Neural progenitor cell (in vitro differentiated cells): ENCODE results near the gene ASB8. TPM values are rescaled to one million over a fixed set of nuclear protein-coding genes. Genes with fewer than 3 reads are reported as not detected.
A peak's percentile ranks its signal among the peaks of the same experiment; 100 is the strongest.

Experiments
- DNase-seq: peaks from one replicate; pipeline ENCODE4 v3.0.0-alpha.2; 2016; ENCODE audit warnings: low spot score
- H2AFZ ChIP-seq: fragments of 200-600 bp; sonication (generic); replicated peaks from 2 replicates; pipeline ENCODE4 v1.6.1; 2016; ENCODE audit warnings: antibody characterized with exemption
- H3F3A ChIP-seq: fragments of 200-600 bp; sonication (generic); 2 replicates; pipeline ENCODE4 v1.6.1; 2016; ENCODE audit warnings: antibody characterized with exemption, low read depth
- H3K27ac ChIP-seq: fragments of 200-600 bp; sonication (generic); 2 replicates; pipeline ENCODE4 v1.5.1; 2016; ENCODE audit warnings: mild to moderate bottlenecking
- H3K27me3 ChIP-seq: fragments of 200-600 bp; sonication (generic); 2 replicates; pipeline ENCODE4 v1.6.1; 2016; ENCODE audit warnings: mild to moderate bottlenecking, moderate library complexity
- H3K36me3 ChIP-seq: fragments of 200-600 bp; sonication (generic); 2 replicates; pipeline ENCODE4 v1.5.1; 2016
- H3K4me1 ChIP-seq: fragments of 200-600 bp; sonication (generic); 2 replicates; pipeline ENCODE4 v1.6.1; 2016; ENCODE audit warnings: mixed run types
- H3K4me2 ChIP-seq: fragments of 200-600 bp; sonication (generic); 2 replicates; pipeline ENCODE4 v1.6.1; 2016
- H3K4me3 ChIP-seq: fragments of 200-600 bp; sonication (generic); 2 replicates; pipeline ENCODE4 v1.5.1; 2016
- H3K79me2 ChIP-seq: fragments of 200-600 bp; sonication (generic); 2 replicates; pipeline ENCODE4 v1.6.1; 2016; ENCODE audit warnings: low read depth
- H3K9ac ChIP-seq: fragments of 200-600 bp; sonication (generic); 2 replicates; pipeline ENCODE4 v1.6.1; 2016
- H3K9me3 ChIP-seq: fragments of 200-600 bp; sonication (generic); 2 replicates; pipeline ENCODE4 v1.5.1; 2016; ENCODE audit warnings: low read depth
- H4K20me1 ChIP-seq: fragments of 200-600 bp; sonication (generic); 2 replicates; pipeline ENCODE4 v1.6.1; 2016; ENCODE audit warnings: low read depth
- H3K27ac Mint-ChIP-seq: 3 replicates; pipeline ENCODE4 v1.8.0; 2021; ENCODE audit warnings: mixed read lengths
- H3K27me3 Mint-ChIP-seq: 2 replicates; pipeline ENCODE4 v1.8.0; 2022; ENCODE audit warnings: low read depth, mild to moderate bottlenecking, inconsistent platforms, moderate library complexity, mixed read lengths; ENCODE audit not compliant: insufficient read depth
- H3K36me3 Mint-ChIP-seq: 3 replicates; pipeline ENCODE4 v1.8.0; 2021; ENCODE audit warnings: mixed read lengths
- H3K4me1 Mint-ChIP-seq: 3 replicates; pipeline ENCODE4 v1.8.0; 2021; ENCODE audit warnings: mixed read lengths
- H3K4me3 Mint-ChIP-seq: 3 replicates; pipeline ENCODE4 v1.8.0; 2021; ENCODE audit warnings: mild to moderate bottlenecking, moderate library complexity, mixed read lengths
- H3K9me3 Mint-ChIP-seq: 3 replicates; pipeline ENCODE4 v1.8.0; 2020; ENCODE audit warnings: mixed read lengths
- EZH2 ChIP-seq: fragments of 200-600 bp; sonication (generic); IDR thresholded peaks from 2 replicates; pipeline ENCODE4 v1.6.1; 2017; ENCODE audit warnings: antibody characterized with exemption, mild to moderate bottlenecking, moderate library complexity
- EZH2phosphoT487 ChIP-seq: fragments of 200-600 bp; sonication (generic); IDR thresholded peaks from 2 replicates; pipeline ENCODE4 v1.6.1; 2017; ENCODE audit warnings: antibody characterized with exemption
- total RNA-seq: library from RNA; depleted of rRNA; stranded (reverse); fragments of >200 nt; gene quantifications from 2 replicates; pipeline ENCODE4 v1.2.3, GENCODE V29; 2015; ENCODE audit warnings: low replicate concordance
- TF ChIP-seq, protein P1 (sequence below): fragments of 200-600 bp; sonication (generic); IDR thresholded peaks from 2 replicates; pipeline ENCODE4 v1.5.1; 2017; ENCODE audit warnings: antibody characterized with exemption, mild to moderate bottlenecking

ASB8 gene
- total RNA-seq, 1 donor from 2014 or later, result 4.2 TPM

DNA sequence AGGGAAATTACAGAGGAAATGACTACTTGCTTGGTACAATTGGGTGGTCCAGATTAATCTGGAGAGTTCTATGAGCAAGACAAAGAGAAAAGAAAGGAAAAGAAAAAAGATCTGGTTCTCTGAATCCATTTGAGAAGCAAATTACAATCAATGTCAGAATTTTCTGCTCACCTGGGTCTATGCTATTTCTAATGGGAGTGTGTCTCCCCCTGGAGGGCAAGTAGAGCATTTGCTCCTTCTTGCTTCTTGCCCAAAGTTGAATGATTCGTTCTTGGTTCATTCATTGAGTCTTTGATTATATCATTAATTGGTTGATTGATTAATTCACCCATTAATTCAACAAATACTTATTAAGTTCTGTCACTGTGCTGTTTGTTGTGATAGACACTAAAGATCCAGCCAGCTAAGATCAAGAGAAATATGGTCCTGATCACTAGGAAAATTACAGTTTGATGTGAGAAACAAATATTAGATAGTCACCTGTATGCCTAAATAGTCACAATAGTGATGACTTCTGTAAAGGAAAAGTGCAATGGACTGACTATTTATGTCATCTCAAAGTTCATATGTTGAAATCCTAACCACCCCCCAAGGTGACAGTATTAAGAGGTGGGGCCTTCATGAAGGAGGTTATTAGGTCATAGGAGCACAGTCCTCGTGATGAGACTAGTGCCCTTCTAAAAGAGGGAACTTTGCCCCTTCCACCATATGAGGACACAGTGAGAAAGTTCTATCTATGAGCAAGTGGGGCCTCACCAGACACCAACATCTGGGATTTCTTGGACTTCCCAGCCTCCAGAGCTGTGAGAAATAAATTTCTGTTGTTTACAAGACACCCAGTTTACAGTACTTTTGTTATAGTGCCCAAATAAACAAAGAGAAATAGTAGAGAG, 8.0 kb upstream of the ASB8 start:
- Mint-ChIP-seq H3K4me3 (no peak overlapping the region), H3K27ac (no peak overlapping the region), H3K4me1 (no peaks in the 10 kb centered on the region), H3K27me3 (peaks cover 7% of the 10 kb centered on the region), H3K9me3 (no peaks in the 10 kb centered on the region), H3K36me3 (no peaks in the 10 kb centered on the region)
- no peak for TF ChIP-seq EZH2phosphoT487
- TF ChIP-seq EZH2, result no peak
- TF ChIP-seq, protein P1, sequence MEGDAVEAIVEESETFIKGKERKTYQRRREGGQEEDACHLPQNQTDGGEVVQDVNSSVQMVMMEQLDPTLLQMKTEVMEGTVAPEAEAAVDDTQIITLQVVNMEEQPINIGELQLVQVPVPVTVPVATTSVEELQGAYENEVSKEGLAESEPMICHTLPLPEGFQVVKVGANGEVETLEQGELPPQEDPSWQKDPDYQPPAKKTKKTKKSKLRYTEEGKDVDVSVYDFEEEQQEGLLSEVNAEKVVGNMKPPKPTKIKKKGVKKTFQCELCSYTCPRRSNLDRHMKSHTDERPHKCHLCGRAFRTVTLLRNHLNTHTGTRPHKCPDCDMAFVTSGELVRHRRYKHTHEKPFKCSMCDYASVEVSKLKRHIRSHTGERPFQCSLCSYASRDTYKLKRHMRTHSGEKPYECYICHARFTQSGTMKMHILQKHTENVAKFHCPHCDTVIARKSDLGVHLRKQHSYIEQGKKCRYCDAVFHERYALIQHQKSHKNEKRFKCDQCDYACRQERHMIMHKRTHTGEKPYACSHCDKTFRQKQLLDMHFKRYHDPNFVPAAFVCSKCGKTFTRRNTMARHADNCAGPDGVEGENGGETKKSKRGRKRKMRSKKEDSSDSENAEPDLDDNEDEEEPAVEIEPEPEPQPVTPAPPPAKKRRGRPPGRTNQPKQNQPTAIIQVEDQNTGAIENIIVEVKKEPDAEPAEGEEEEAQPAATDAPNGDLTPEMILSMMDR, result peak; percentile 99
- H3K27me3 ChIP-seq, result no peaks in the 10 kb centered on the region
- no peak overlapping the region for H2AFZ ChIP-seq
- no peaks in the 10 kb centered on the region for H3F3A ChIP-seq
- H3K9me3 ChIP-seq, result no peaks in the 10 kb centered on the region
- H3K27ac ChIP-seq, result no peak overlapping the region
- H3K36me3 ChIP-seq, result no peaks in the 10 kb centered on the region
- no peaks in the 10 kb centered on the region for H4K20me1 ChIP-seq
- no peak overlapping the region for H3K9ac ChIP-seq
- H3K4me2 ChIP-seq, result no peak overlapping the region
- H3K4me1 ChIP-seq, result no peaks in the 10 kb centered on the region
- no peak overlapping the region for H3K4me3 ChIP-seq
- H3K79me2 ChIP-seq, result no peaks in the 10 kb centered on the region
- DNase-seq, result peak; percentile 75

DNA sequence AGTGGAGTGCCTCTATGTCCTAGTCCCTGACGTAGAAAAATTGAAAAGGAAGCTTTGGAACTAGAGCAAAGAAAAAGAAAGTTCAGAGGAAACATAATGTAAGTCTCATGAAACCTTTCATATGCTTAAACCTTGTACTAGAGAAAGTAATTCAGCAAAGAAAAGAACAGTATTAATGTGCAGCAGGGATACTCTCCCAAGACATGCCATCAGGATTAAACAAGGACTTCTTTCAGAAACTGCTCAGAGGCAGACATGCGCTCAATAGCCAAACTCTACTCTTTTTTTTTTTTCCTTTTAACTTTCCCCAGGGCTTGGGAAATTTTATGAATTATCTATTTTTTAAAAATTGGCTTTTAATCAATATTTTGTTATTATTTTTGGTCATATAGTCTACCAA, 7.1 kb upstream of the ASB8 start:
- no peak overlapping the region for H3K4me2 ChIP-seq
- TF ChIP-seq EZH2 (no peak), EZH2phosphoT487 (no peak)
- TF ChIP-seq, protein P1, result no peak
- no peaks in the 10 kb centered on the region for H3K27me3 ChIP-seq
- no peak for DNase-seq
- no peak overlapping the region for H2AFZ ChIP-seq
- no peaks in the 10 kb centered on the region for H3K4me1 ChIP-seq
- H3K27ac ChIP-seq, result no peak overlapping the region
- no peaks in the 10 kb centered on the region for H3K36me3 ChIP-seq
- no peaks in the 10 kb centered on the region for H3F3A ChIP-seq
- H3K79me2 ChIP-seq, result no peaks in the 10 kb centered on the region
- no peaks in the 10 kb centered on the region for H4K20me1 ChIP-seq
- H3K9me3 ChIP-seq, result no peaks in the 10 kb centered on the region
- no peaks in the 10 kb centered on the region for H3K36me3 Mint-ChIP-seq
- H3K9me3 Mint-ChIP-seq, result no peaks in the 10 kb centered on the region
- no peak overlapping the region for H3K4me3 ChIP-seq
- no peak overlapping the region for H3K9ac ChIP-seq
- H3K27ac Mint-ChIP-seq, result no peak overlapping the region
- H3K27me3 Mint-ChIP-seq, result peaks cover 5% of the 10 kb centered on the region
- H3K4me3 Mint-ChIP-seq, result no peak overlapping the region
- no peaks in the 10 kb centered on the region for H3K4me1 Mint-ChIP-seq

DNA sequence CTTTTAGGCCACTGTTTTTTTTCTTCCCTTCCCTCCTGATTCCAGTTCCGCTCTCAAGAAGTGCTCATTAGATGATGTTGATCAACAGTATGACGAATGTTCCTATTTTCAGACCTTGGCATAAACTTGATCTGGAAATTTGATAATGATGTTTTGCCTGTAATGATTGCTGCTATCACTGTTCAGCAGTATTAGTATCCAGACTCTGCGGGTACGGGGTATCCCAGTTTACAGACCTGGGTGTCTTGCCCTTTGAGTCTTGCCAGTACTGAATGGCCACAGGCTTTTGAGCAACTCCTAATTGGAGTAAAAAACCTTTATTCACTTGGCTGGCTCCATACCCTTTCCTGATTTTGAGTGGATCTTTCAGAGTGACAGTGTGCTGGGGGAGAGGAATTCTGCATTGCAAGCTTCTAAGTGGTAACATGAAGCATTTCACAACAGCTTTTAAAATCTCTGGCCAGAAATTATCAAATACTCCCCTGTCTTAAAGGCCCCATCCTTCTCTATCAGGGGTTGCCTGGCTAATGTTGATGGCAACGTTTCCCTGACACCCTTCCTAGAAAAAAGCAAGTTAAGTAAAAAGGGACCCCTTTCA, 5.9 kb upstream of the ASB8 start:
- peaks cover 4% of the 10 kb centered on the region for H3K27me3 Mint-ChIP-seq
- peaks cover under 1% of the 10 kb centered on the region for H3K4me1 Mint-ChIP-seq
- H3K4me1 ChIP-seq, result no peaks in the 10 kb centered on the region

More for the DNA sequence above, 5.9 kb upstream of the ASB8 start:
- TF ChIP-seq, protein P1, result no peak
- TF ChIP-seq EZH2, result no peak
- no peak for TF ChIP-seq EZH2phosphoT487
- Histone ChIP-seq H2AFZ (peak overlapping the region; percentile 9), H3K4me2 (no peak overlapping the region), H3K27me3 (no peaks in the 10 kb centered on the region), H3F3A (no peaks in the 10 kb centered on the region), H3K9ac (no peak overlapping the region), H3K27ac (no peak overlapping the region), H3K4me3 (no peak overlapping the region), H4K20me1 (no peaks in the 10 kb centered on the region), H3K79me2 (no peaks in the 10 kb centered on the region), H3K36me3 (no peaks in the 10 kb centered on the region), H3K9me3 (no peaks in the 10 kb centered on the region)
- Mint-ChIP-seq H3K27ac (no peak overlapping the region), H3K36me3 (no peaks in the 10 kb centered on the region), H3K4me3 (no peak overlapping the region), H3K9me3 (no peaks in the 10 kb centered on the region)
- DNase-seq, result no peak
